Measurements from ENCODE around the gene MYO10. TPM values are rescaled to one million over a fixed set of nuclear protein-coding genes. Genes with fewer than 3 reads are reported as not detected.

MYO10 gene
- total RNA-seq, 3 donors from 2014 or later (not counting 1 experiment from before 2014, with no cell fraction given) = 0.83 to 1.2 TPM; not detected in 1

GRCh38 chr5:16666883-16667398 is 269.1 kb downstream of the MYO10 start:
- peak in 1 of 2 donors; percentile 63 for DNase-seq
- Histone ChIP-seq H3K36me3 (ENCODE audit: control insufficient read depth, insufficient read depth, low read length) (no peaks in the 10 kb centered on the region), H3K9me3 (ENCODE audit: control insufficient read depth, insufficient read depth, low read length) (no peaks in the 10 kb centered on the region), H3K27ac (ENCODE audit: low read length) (no peak overlapping the region), H3K4me3 (ENCODE audit: low read length) (no peak overlapping the region), H3K4me1 (ENCODE audit: control insufficient read depth, insufficient read depth, low read length) (no peaks in the 10 kb centered on the region), H3K27me3 (ENCODE audit: control insufficient read depth, insufficient read depth, low read length) (no peaks in the 10 kb centered on the region)
- TF ChIP-seq CTCF (IDR thresholded peaks at IDR 0.05) = no peak
- no peaks in the 10 kb centered on the region for H3K4me1 Mint-ChIP-seq
- H3K27me3 Mint-ChIP-seq (ENCODE audit: low read depth in 2 of 2) = no peaks in the 10 kb centered on the region
- ATAC-seq = no peak
- WGBS (ENCODE audit: insufficient coverage) = 74% methylated on average over 11 of the region's 11 CpGs
- intact Hi-C loops (cut with micrococcal nuclease) = no loop called here
- H3K4me3 Mint-ChIP-seq = no peak overlapping the region
- H3K36me3 Mint-ChIP-seq = no peaks in the 10 kb centered on the region
- H3K27ac Mint-ChIP-seq = no peak overlapping the region
- no peaks in the 10 kb centered on the region for H3K9me3 Mint-ChIP-seq

- no peak overlapping the region for H3K27ac ChIP-seq (ENCODE audit: low read length)
- Mint-ChIP-seq H3K27ac (no peak overlapping the region), H3K9me3 (no peaks in the 10 kb centered on the region), H3K36me3 (no peaks in the 10 kb centered on the region), H3K27me3 (ENCODE audit: low read depth in 2 of 2) (no peaks in the 10 kb centered on the region), H3K4me1 (no peaks in the 10 kb centered on the region), H3K4me3 (no peak overlapping the region)
- H3K9me3 ChIP-seq (ENCODE audit: control insufficient read depth, insufficient read depth, low read length) = no peaks in the 10 kb centered on the region
- H3K4me1 ChIP-seq (ENCODE audit: control insufficient read depth, insufficient read depth, low read length) = no peaks in the 10 kb centered on the region
- no peaks in the 10 kb centered on the region for H3K27me3 ChIP-seq (ENCODE audit: control insufficient read depth, insufficient read depth, low read length)
- intact Hi-C loops (cut with micrococcal nuclease) = no loop called here
- ATAC-seq (peak in 1 of 3 donors; percentile 14), DNase-seq (peak in 1 of 2 donors; percentile 7)
- H3K4me3 ChIP-seq (ENCODE audit: low read length) = no peak overlapping the region
- no peak for TF ChIP-seq CTCF (IDR thresholded peaks at IDR 0.05)
- WGBS (ENCODE audit: insufficient coverage) = 87% methylated on average over 19 of the region's 19 CpGs
- no peaks in the 10 kb centered on the region for H3K36me3 ChIP-seq (ENCODE audit: control insufficient read depth, insufficient read depth, low read length)
Observed at GRCh38 chr5:16666130-16666882, 269.8 kb downstream of the MYO10 start.

- no peaks in the 10 kb centered on the region for H3K36me3 Mint-ChIP-seq
- Histone ChIP-seq H3K36me3 (ENCODE audit: control insufficient read depth, insufficient read depth, low read length) (no peaks in the 10 kb centered on the region), H3K27me3 (ENCODE audit: control insufficient read depth, insufficient read depth, low read length) (no peaks in the 10 kb centered on the region), H3K27ac (ENCODE audit: low read length) (no peak overlapping the region), H3K9me3 (ENCODE audit: control insufficient read depth, insufficient read depth, low read length) (no peaks in the 10 kb centered on the region), H3K4me1 (ENCODE audit: control insufficient read depth, insufficient read depth, low read length) (no peaks in the 10 kb centered on the region), H3K4me3 (ENCODE audit: low read length) (no peak overlapping the region)
- ATAC-seq (no peak), DNase-seq (no peak)
- no peaks in the 10 kb centered on the region for H3K4me1 Mint-ChIP-seq
- TF ChIP-seq CTCF (IDR thresholded peaks at IDR 0.05) = no peak
- H3K27ac Mint-ChIP-seq = no peak overlapping the region
- no peak overlapping the region for H3K4me3 Mint-ChIP-seq
- H3K9me3 Mint-ChIP-seq = no peaks in the 10 kb centered on the region
- WGBS (ENCODE audit: insufficient coverage) = 94% methylated on average over 3 of the region's 3 CpGs
- intact Hi-C loops (cut with micrococcal nuclease) = no loop called here
- no peaks in the 10 kb centered on the region for H3K27me3 Mint-ChIP-seq (ENCODE audit: low read depth in 2 of 2)
Observed at GRCh38 chr5:16665601-16666000, 270.5 kb downstream of the MYO10 start.

Measured in natural killer cell (primary cell).